Measurements from ENCODE around the gene SLC4A5.

SLC4A5 gene

GRCh38 chr2:74177696-74178095 lies 165.5 kb downstream of the SLC4A5 start:
- in situ Hi-C loops (cut with MboI; ENCODE audit: low sequenced_read_pairs), result no loop called here

GRCh38 chr2:74174909-74175308 lies 168.3 kb downstream of the SLC4A5 start:
- in situ Hi-C loops (cut with MboI; ENCODE audit: low sequenced_read_pairs), result no loop called here

- in situ Hi-C loops (cut with MboI; ENCODE audit: low sequenced_read_pairs), result no loop called here
These were observed 174.5 kb downstream of the SLC4A5 start for GRCh38 chr2:74168739-74169138.
